ENCODE measurements around the gene CD83.
"Not testable (repeated sequence)": the region's sequence is repeated elsewhere in the genome, so short reads cannot be mapped to it uniquely, and the experiment has no call there.

Gene CD83

DNA sequence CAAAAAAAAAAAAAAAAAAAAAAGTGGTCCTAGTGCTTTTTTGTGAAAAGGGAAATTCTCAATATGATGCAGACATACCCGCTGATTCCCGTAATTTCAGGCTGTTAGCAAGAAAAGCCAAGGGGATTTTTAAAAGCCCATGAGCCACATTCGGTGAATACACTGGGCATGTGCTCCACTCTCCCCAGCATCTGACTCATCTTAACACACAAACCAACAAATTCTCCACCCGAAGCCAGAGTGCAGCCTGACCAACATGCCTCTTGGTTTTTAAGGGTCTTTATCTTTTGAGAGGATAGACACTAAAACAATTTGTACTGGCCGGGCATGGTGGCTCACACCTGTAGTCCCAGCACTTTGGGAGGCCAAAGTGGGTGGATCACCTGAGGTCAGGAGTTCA, 45.5 kb upstream of the CD83 start:
- Histone ChIP-seq H3K27me3 (ENCODE audit: insufficient read depth, poor library complexity, severe bottlenecking) (no peaks in the 10 kb centered on the region), H3K27ac (replicated peaks) (no peak overlapping the region), H3K4me3 (replicated peaks; ENCODE audit: insufficient read depth, low read length) (no peak overlapping the region)
- TF ChIP-seq SPI1 (IDR thresholded peaks at IDR 0.05; ENCODE audit: borderline replicate concordance, low read depth): no peak
- TF ChIP-seq, protein P1, sequence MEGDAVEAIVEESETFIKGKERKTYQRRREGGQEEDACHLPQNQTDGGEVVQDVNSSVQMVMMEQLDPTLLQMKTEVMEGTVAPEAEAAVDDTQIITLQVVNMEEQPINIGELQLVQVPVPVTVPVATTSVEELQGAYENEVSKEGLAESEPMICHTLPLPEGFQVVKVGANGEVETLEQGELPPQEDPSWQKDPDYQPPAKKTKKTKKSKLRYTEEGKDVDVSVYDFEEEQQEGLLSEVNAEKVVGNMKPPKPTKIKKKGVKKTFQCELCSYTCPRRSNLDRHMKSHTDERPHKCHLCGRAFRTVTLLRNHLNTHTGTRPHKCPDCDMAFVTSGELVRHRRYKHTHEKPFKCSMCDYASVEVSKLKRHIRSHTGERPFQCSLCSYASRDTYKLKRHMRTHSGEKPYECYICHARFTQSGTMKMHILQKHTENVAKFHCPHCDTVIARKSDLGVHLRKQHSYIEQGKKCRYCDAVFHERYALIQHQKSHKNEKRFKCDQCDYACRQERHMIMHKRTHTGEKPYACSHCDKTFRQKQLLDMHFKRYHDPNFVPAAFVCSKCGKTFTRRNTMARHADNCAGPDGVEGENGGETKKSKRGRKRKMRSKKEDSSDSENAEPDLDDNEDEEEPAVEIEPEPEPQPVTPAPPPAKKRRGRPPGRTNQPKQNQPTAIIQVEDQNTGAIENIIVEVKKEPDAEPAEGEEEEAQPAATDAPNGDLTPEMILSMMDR (IDR thresholded peaks at IDR 0.05; ENCODE audit: insufficient read depth, low read length): no peak
- TF ChIP-seq, protein P2, sequence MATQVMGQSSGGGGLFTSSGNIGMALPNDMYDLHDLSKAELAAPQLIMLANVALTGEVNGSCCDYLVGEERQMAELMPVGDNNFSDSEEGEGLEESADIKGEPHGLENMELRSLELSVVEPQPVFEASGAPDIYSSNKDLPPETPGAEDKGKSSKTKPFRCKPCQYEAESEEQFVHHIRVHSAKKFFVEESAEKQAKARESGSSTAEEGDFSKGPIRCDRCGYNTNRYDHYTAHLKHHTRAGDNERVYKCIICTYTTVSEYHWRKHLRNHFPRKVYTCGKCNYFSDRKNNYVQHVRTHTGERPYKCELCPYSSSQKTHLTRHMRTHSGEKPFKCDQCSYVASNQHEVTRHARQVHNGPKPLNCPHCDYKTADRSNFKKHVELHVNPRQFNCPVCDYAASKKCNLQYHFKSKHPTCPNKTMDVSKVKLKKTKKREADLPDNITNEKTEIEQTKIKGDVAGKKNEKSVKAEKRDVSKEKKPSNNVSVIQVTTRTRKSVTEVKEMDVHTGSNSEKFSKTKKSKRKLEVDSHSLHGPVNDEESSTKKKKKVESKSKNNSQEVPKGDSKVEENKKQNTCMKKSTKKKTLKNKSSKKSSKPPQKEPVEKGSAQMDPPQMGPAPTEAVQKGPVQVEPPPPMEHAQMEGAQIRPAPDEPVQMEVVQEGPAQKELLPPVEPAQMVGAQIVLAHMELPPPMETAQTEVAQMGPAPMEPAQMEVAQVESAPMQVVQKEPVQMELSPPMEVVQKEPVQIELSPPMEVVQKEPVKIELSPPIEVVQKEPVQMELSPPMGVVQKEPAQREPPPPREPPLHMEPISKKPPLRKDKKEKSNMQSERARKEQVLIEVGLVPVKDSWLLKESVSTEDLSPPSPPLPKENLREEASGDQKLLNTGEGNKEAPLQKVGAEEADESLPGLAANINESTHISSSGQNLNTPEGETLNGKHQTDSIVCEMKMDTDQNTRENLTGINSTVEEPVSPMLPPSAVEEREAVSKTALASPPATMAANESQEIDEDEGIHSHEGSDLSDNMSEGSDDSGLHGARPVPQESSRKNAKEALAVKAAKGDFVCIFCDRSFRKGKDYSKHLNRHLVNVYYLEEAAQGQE (IDR thresholded peaks at IDR 0.05; ENCODE audit: insufficient replicate concordance, low read depth): no peak
- no peak for TF ChIP-seq POLR2AphosphoS5 (IDR thresholded peaks at IDR 0.05; ENCODE audit: low read depth)
- TF ChIP-seq GABPA (IDR thresholded peaks at IDR 0.05; ENCODE audit: low read depth): no peak
- no peak for DNase-seq (ENCODE audit: low read depth in 1 of 2, low spot score in 1 of 2)

DNA sequence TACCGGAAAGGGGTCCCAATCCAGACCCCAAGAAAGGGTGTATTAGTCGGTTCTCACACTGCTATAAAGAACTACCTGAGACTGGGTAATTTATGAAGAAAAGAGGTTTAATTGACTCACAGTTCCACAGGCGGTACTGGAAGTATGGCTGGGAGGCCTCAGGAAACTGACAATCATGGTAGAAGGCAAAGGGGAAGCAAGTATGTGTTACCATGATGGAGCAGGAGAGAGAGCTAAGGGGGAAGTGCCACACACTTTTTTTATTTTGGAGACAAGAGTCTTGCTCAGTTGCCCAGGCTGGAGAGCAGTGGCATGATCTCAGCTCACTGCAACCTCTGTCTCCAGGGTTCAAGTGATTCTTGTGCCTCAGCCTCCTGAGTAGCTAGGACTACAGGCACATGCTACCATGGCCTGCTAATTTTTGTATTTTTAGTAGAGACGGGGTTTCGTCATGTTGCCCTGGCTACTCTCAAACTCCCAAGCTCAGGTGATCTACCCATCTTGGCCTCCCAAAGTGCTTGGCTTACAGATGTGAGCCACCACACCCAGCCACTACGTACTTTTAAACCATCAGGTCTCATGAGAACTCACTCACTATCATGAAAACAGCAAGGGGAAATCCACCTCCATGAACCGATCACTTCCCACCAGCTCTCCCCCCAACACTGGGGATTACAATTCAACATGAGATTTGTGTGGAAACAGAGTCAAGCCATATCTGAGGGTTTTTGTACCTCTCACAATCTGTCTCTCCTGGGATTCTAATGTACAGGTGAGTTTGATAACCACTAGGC, 43.8 kb upstream of the CD83 start:
- DNase-seq (ENCODE audit: low read depth in 1 of 2, low spot score in 1 of 2); H3K4me3 ChIP-seq (replicated peaks; ENCODE audit: insufficient read depth, low read length); H3K27ac ChIP-seq (replicated peaks); H3K27me3 ChIP-seq (ENCODE audit: insufficient read depth, poor library complexity, severe bottlenecking): not testable (repeated sequence)

DNA sequence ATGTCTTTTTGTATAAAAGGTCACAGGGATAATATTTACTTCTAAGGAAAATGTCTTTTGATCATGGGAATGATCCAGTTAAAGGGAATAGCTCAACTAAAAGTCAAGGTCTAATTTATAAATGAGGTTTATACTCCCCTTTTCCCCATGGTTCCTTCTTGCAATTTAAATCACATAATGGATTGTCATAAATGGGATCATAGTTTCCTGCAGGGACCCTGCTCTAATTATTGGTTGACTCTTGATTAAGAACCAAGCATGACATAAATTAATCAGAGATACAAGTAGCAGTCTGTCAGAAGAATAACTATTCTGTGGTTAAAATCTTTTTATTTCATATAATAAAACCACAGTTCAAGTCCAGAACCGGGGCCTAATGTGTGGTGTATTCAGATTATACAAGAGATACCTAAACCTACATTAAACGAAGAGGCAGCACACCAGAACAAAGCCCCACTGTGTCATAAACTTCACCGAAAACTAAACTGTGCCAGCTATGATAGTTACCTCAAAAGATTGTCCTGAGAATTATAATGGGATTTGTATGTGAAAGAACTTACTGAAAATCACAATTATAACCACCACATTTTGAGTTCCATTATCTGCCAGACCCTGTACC, 43.0 kb upstream of the CD83 start:
- TF ChIP-seq SPI1 (IDR thresholded peaks at IDR 0.05; ENCODE audit: borderline replicate concordance, low read depth) (no peak), POLR2AphosphoS5 (IDR thresholded peaks at IDR 0.05; ENCODE audit: low read depth) (no peak), GABPA (IDR thresholded peaks at IDR 0.05; ENCODE audit: low read depth) (no peak)
- TF ChIP-seq, protein P2 (IDR thresholded peaks at IDR 0.05; ENCODE audit: insufficient replicate concordance, low read depth): no peak
- TF ChIP-seq, protein P1 (IDR thresholded peaks at IDR 0.05; ENCODE audit: insufficient read depth, low read length): no peak
- Histone ChIP-seq H3K27ac (replicated peaks) (no peak overlapping the region), H3K27me3 (ENCODE audit: insufficient read depth, poor library complexity, severe bottlenecking) (no peaks in the 10 kb centered on the region), H3K4me3 (replicated peaks; ENCODE audit: insufficient read depth, low read length) (no peak overlapping the region)
- DNase-seq (ENCODE audit: low read depth in 1 of 2, low spot score in 1 of 2): no peak

DNA sequence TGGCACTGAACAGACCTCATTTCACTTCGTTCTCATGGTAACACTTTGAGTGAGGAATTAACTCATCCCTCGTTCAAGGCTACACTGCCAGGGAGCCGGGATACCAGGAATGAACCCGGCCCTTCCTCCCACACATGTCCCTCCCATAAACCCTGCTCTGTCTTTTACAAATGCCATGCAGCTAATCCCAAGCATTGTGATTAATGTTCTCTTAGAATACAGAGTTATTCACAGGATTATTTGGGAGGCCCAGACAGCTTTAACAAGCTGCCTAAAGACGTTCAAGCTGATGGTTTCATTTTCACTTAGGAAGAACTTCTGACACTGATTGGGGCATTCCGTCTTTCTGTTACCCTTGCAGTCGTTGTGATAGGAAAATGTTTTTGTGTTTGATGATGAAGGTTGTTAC, 42.5 kb upstream of the CD83 start:
- Histone ChIP-seq H3K27ac (replicated peaks) (no peak overlapping the region), H3K4me3 (replicated peaks; ENCODE audit: insufficient read depth, low read length) (no peak overlapping the region), H3K27me3 (ENCODE audit: insufficient read depth, poor library complexity, severe bottlenecking) (no peaks in the 10 kb centered on the region)
- TF ChIP-seq POLR2AphosphoS5 (IDR thresholded peaks at IDR 0.05; ENCODE audit: low read depth) (no peak), GABPA (IDR thresholded peaks at IDR 0.05; ENCODE audit: low read depth) (no peak), SPI1 (IDR thresholded peaks at IDR 0.05; ENCODE audit: borderline replicate concordance, low read depth) (no peak)
- TF ChIP-seq, protein P2 (IDR thresholded peaks at IDR 0.05; ENCODE audit: insufficient replicate concordance, low read depth): no peak
- TF ChIP-seq, protein P1 (IDR thresholded peaks at IDR 0.05; ENCODE audit: insufficient read depth, low read length): no peak
- DNase-seq (ENCODE audit: low read depth in 1 of 2, low spot score in 1 of 2): no peak
